Measurements from ENCODE around the gene FSCN2. TPM values are rescaled to one million over a fixed set of nuclear protein-coding genes. Genes with fewer than 3 reads are reported as not detected.

The FSCN2 gene
- polyA plus RNA-seq, 1 donor: 1.5 TPM

- H3K27me3 ChIP-seq (ENCODE audit: control insufficient read depth, insufficient read depth, low read length): no peaks in the 10 kb centered on the region
- H3K27ac ChIP-seq (ENCODE audit: low read length): no peak overlapping the region
- no peaks in the 10 kb centered on the region for H3K9me3 ChIP-seq (ENCODE audit: control insufficient read depth, low read depth, low read length)
- no peak overlapping the region for H3K4me3 ChIP-seq (ENCODE audit: low read length)
- H3K36me3 ChIP-seq (ENCODE audit: control insufficient read depth, insufficient read depth, low read length): peaks cover 82% of the 10 kb centered on the region
- no peak for DNase-seq
- 100% methylated on average over 1 of the region's 4 CpGs for WGBS (ENCODE audit: insufficient coverage, low lambda C conversion rate)
- peaks cover 22% of the 10 kb centered on the region for H3K4me1 ChIP-seq (ENCODE audit: control insufficient read depth, insufficient read depth, low read length)
These were observed 33.3 kb downstream of the FSCN2 start for GRCh38 chr17:81561494-81561885.

- no peaks in the 10 kb centered on the region for H3K27me3 ChIP-seq (ENCODE audit: control insufficient read depth, insufficient read depth, low read length)
- peaks cover 26% of the 10 kb centered on the region for H3K4me1 ChIP-seq (ENCODE audit: control insufficient read depth, insufficient read depth, low read length)
- WGBS (ENCODE audit: insufficient coverage, low lambda C conversion rate): no CpG with 5 or more reads among the region's 10 CpGs
- H3K36me3 ChIP-seq (ENCODE audit: control insufficient read depth, insufficient read depth, low read length): peaks cover 77% of the 10 kb centered on the region
- no peak for DNase-seq
- no peaks in the 10 kb centered on the region for H3K9me3 ChIP-seq (ENCODE audit: control insufficient read depth, low read depth, low read length)
- no peak overlapping the region for H3K27ac ChIP-seq (ENCODE audit: low read length)
- no peak overlapping the region for H3K4me3 ChIP-seq (ENCODE audit: low read length)
These were observed 35.8 kb downstream of the FSCN2 start for GRCh38 chr17:81563861-81564586.

- no peak overlapping the region for H3K27ac ChIP-seq (ENCODE audit: low read length)
- H3K36me3 ChIP-seq (ENCODE audit: control insufficient read depth, insufficient read depth, low read length): peaks cover 78% of the 10 kb centered on the region
These were observed 36.6 kb downstream of the FSCN2 start for GRCh38 chr17:81564778-81565177.

GRCh38 chr17:81565231-81565630 is 37.1 kb downstream of the FSCN2 start:
- no peaks in the 10 kb centered on the region for H3K27me3 ChIP-seq (ENCODE audit: control insufficient read depth, insufficient read depth, low read length)
- peaks cover 26% of the 10 kb centered on the region for H3K4me1 ChIP-seq (ENCODE audit: control insufficient read depth, insufficient read depth, low read length)
- WGBS (ENCODE audit: insufficient coverage, low lambda C conversion rate): no CpG with 5 or more reads among the region's 16 CpGs
- DNase-seq: no peak
- H3K36me3 ChIP-seq (ENCODE audit: control insufficient read depth, insufficient read depth, low read length): peaks cover 83% of the 10 kb centered on the region
- no peak overlapping the region for H3K27ac ChIP-seq (ENCODE audit: low read length)
- H3K4me3 ChIP-seq (ENCODE audit: low read length): no peak overlapping the region
- no peaks in the 10 kb centered on the region for H3K9me3 ChIP-seq (ENCODE audit: control insufficient read depth, low read depth, low read length)

More at GRCh38 chr17:81564778-81565177, 36.6 kb downstream of the FSCN2 start:
- H3K9me3 ChIP-seq (ENCODE audit: control insufficient read depth, low read depth, low read length): no peaks in the 10 kb centered on the region
- no peak for DNase-seq
- no peaks in the 10 kb centered on the region for H3K27me3 ChIP-seq (ENCODE audit: control insufficient read depth, insufficient read depth, low read length)
- WGBS (ENCODE audit: insufficient coverage, low lambda C conversion rate): 80% methylated on average over 1 of the region's 17 CpGs
- H3K4me3 ChIP-seq (ENCODE audit: low read length): no peak overlapping the region
- H3K4me1 ChIP-seq (ENCODE audit: control insufficient read depth, insufficient read depth, low read length): peaks cover 26% of the 10 kb centered on the region

- DNase-seq: peak; percentile 39 to 71
- Histone ChIP-seq H3K4me1 (ENCODE audit: control insufficient read depth, insufficient read depth, low read length) (peaks cover 26% of the 10 kb centered on the region), H3K27me3 (ENCODE audit: control insufficient read depth, insufficient read depth, low read length) (no peaks in the 10 kb centered on the region), H3K27ac (ENCODE audit: low read length) (peak overlapping the region; percentile 56), H3K36me3 (ENCODE audit: control insufficient read depth, insufficient read depth, low read length) (peaks cover 87% of the 10 kb centered on the region), H3K9me3 (ENCODE audit: control insufficient read depth, low read depth, low read length) (no peaks in the 10 kb centered on the region), H3K4me3 (ENCODE audit: low read length) (no peak overlapping the region)
- WGBS (ENCODE audit: insufficient coverage, low lambda C conversion rate): no CpG with 5 or more reads among the region's 8 CpGs
These were observed 38.4 kb downstream of the FSCN2 start for GRCh38 chr17:81566461-81567126.

- peak overlapping the region; percentile 56 for H3K27ac ChIP-seq (ENCODE audit: low read length)
- H3K4me3 ChIP-seq (ENCODE audit: low read length): no peak overlapping the region
- H3K27me3 ChIP-seq (ENCODE audit: control insufficient read depth, insufficient read depth, low read length): no peaks in the 10 kb centered on the region
- H3K36me3 ChIP-seq (ENCODE audit: control insufficient read depth, insufficient read depth, low read length): peaks cover 85% of the 10 kb centered on the region
- H3K4me1 ChIP-seq (ENCODE audit: control insufficient read depth, insufficient read depth, low read length): peaks cover 26% of the 10 kb centered on the region
- no peaks in the 10 kb centered on the region for H3K9me3 ChIP-seq (ENCODE audit: control insufficient read depth, low read depth, low read length)
- no CpG with 5 or more reads among the region's 4 CpGs for WGBS (ENCODE audit: insufficient coverage, low lambda C conversion rate)
- DNase-seq: no peak
These were observed 39.0 kb downstream of the FSCN2 start for GRCh38 chr17:81567191-81567590.

- peaks cover 81% of the 10 kb centered on the region for H3K36me3 ChIP-seq (ENCODE audit: control insufficient read depth, insufficient read depth, low read length)
- H3K4me1 ChIP-seq (ENCODE audit: control insufficient read depth, insufficient read depth, low read length): peaks cover 26% of the 10 kb centered on the region
- H3K9me3 ChIP-seq (ENCODE audit: control insufficient read depth, low read depth, low read length): no peaks in the 10 kb centered on the region
- DNase-seq: no peak
- no peak overlapping the region for H3K27ac ChIP-seq (ENCODE audit: low read length)
- H3K27me3 ChIP-seq (ENCODE audit: control insufficient read depth, insufficient read depth, low read length): no peaks in the 10 kb centered on the region
- no peak overlapping the region for H3K4me3 ChIP-seq (ENCODE audit: low read length)
- WGBS (ENCODE audit: insufficient coverage, low lambda C conversion rate): no CpG with 5 or more reads among the region's 10 CpGs
These were observed 40.2 kb downstream of the FSCN2 start for GRCh38 chr17:81568416-81568815.

GRCh38 chr17:81569986-81570514 is 41.9 kb downstream of the FSCN2 start:
- no peak for DNase-seq
- H3K27ac ChIP-seq (ENCODE audit: low read length): no peak overlapping the region
- H3K4me1 ChIP-seq (ENCODE audit: control insufficient read depth, insufficient read depth, low read length): peaks cover 26% of the 10 kb centered on the region
- peaks cover 77% of the 10 kb centered on the region for H3K36me3 ChIP-seq (ENCODE audit: control insufficient read depth, insufficient read depth, low read length)
- no CpG with 5 or more reads among the region's 18 CpGs for WGBS (ENCODE audit: insufficient coverage, low lambda C conversion rate)
- H3K27me3 ChIP-seq (ENCODE audit: control insufficient read depth, insufficient read depth, low read length): no peaks in the 10 kb centered on the region
- H3K9me3 ChIP-seq (ENCODE audit: control insufficient read depth, low read depth, low read length): no peaks in the 10 kb centered on the region
- H3K4me3 ChIP-seq (ENCODE audit: low read length): no peak overlapping the region

GRCh38 chr17:81570964-81571363 is 42.8 kb downstream of the FSCN2 start:
- WGBS (ENCODE audit: insufficient coverage, low lambda C conversion rate): no CpG with 5 or more reads among the region's 11 CpGs
- H3K4me3 ChIP-seq (ENCODE audit: low read length): no peak overlapping the region
- peaks cover 75% of the 10 kb centered on the region for H3K36me3 ChIP-seq (ENCODE audit: control insufficient read depth, insufficient read depth, low read length)
- no peaks in the 10 kb centered on the region for H3K9me3 ChIP-seq (ENCODE audit: control insufficient read depth, low read depth, low read length)
- H3K27ac ChIP-seq (ENCODE audit: low read length): no peak overlapping the region
- peaks cover 22% of the 10 kb centered on the region for H3K4me1 ChIP-seq (ENCODE audit: control insufficient read depth, insufficient read depth, low read length)
- no peak for DNase-seq
- no peaks in the 10 kb centered on the region for H3K27me3 ChIP-seq (ENCODE audit: control insufficient read depth, insufficient read depth, low read length)

GRCh38 chr17:81572563-81573168 is 44.5 kb downstream of the FSCN2 start:
- DNase-seq: no peak
- WGBS (ENCODE audit: insufficient coverage, low lambda C conversion rate): no CpG with 5 or more reads among the region's 12 CpGs
- no peaks in the 10 kb centered on the region for H3K27me3 ChIP-seq (ENCODE audit: control insufficient read depth, insufficient read depth, low read length)
- H3K36me3 ChIP-seq (ENCODE audit: control insufficient read depth, insufficient read depth, low read length): peaks cover 75% of the 10 kb centered on the region
- H3K27ac ChIP-seq (ENCODE audit: low read length): no peak overlapping the region
- peaks cover 5% of the 10 kb centered on the region for H3K4me1 ChIP-seq (ENCODE audit: control insufficient read depth, insufficient read depth, low read length)
- no peaks in the 10 kb centered on the region for H3K9me3 ChIP-seq (ENCODE audit: control insufficient read depth, low read depth, low read length)
- no peak overlapping the region for H3K4me3 ChIP-seq (ENCODE audit: low read length)

Data from large intestine (tissue), 3 donors.